ENCODE measurements around the gene ESD.

The ESD gene

DNA sequence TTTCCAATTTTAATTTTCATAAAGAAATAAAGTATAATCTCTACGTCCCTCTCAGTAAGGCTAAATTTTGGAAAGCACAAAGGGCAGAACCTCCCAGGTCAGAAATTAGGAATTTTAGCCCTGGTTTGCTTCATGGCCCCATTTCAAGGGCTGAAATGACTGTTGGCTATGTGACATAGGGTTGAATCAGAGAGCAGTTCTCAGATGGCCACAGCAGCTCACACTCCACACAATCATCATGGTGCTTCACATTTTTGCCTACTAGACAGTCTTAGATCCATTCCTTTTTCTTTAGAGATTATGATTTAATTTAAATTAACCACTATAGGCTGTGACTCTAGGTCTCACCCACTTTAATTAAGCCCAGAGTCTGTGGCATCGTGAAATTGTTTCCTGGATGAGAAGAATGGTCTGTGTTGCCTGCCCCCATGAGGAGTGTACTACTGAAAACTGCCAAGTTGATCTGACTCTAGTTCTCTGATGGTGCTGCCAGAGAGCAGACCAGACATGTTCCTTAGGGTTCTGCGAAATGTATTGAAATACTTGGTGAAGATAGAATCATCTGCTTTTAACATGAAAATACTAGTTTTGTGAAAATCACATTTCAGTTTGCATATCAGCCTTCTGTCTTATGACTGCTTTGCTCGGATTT, 57.4 kb downstream of the ESD start (continued):
- TF ChIP-seq PRDM2 (tag by site-specific recombination; IDR thresholded peaks at IDR 0.05; ENCODE audit: borderline replicate concordance) = no peak
- TF ChIP-seq SP2 (tag by site-specific recombination; IDR thresholded peaks at IDR 0.05) = no peak
- no peak for TF ChIP-seq ZSCAN18 (tag by site-specific recombination; IDR thresholded peaks at IDR 0.05)
- no peak for TF ChIP-seq HOXD13 (CRISPR knock-in tag; IDR thresholded peaks at IDR 0.05; ENCODE audit: borderline replicate concordance)

DNA sequence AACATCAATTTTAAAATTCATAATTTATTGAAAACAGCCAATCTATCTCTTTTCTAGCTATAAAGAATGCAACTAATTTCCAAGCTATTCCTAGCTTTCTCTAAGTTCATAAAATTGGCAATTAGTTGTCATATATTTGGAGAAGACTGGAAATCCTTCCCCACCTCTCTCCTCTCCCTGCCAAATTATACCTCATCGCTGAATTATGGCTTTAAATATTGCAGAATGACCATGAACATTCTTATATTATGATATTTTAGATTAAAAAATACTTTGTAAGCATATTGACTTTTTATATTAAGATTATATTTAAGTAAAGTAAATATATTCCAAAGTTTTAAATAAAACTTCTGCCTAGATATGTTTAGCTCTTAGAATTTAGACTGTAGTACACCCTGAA, 58.2 kb downstream of the ESD start:
- Histone ChIP-seq H3K9me3 (ENCODE audit: control insufficient read depth, insufficient read depth, low read depth, low read length) (no peaks in the 10 kb centered on the region), H3K4me1 (ENCODE audit: control insufficient read depth, insufficient read depth, low read length) (no peaks in the 10 kb centered on the region), H3K4me3 (ENCODE audit: low read depth, low read length) (no peak overlapping the region), H3K27ac (ENCODE audit: extremely low read depth, low read depth, low read length) (no peak overlapping the region), H3K36me3 (ENCODE audit: control insufficient read depth in 2 of 2, insufficient read depth in 1 of 2, low read length in 2 of 2) (peaks cover 0 to 17% of the 10 kb centered on the region in 2 experiments; a peak in 1 of 3 replicates)
- ChIA-PET POLR2A (no interaction called here), CTCF (no interaction called here)
- TF ChIP-seq ZNF169 (tag by site-specific recombination; IDR thresholded peaks at IDR 0.05) (no peak), ZNF555 (tag by site-specific recombination; conservative IDR thresholded peaks at IDR 0.05) (no peak), ELK4 (IDR thresholded peaks at IDR 0.05; ENCODE audit: borderline replicate concordance, low read depth, low read length) (no peak), ZNF37A (tag by site-specific recombination; IDR thresholded peaks at IDR 0.05) (no peak), ZFP3 (tag by site-specific recombination; IDR thresholded peaks at IDR 0.05; ENCODE audit: low read depth) (no peak), ZNF202 (tag by site-specific recombination; IDR thresholded peaks at IDR 0.05; ENCODE audit: borderline replicate concordance) (no peak), PRDM4 (tag by site-specific recombination; IDR thresholded peaks at IDR 0.05) (no peak), ZSCAN18 (tag by site-specific recombination; IDR thresholded peaks at IDR 0.05) (no peak), KLF7 (tag by site-specific recombination; IDR thresholded peaks at IDR 0.05; ENCODE audit: borderline replicate concordance) (no peak), ZBTB26 (tag by site-specific recombination; optimal IDR thresholded peaks at IDR 0.05) (no peak), ZNF621 (tag by site-specific recombination; IDR thresholded peaks at IDR 0.05) (no peak), ZNF394 (tag by site-specific recombination; IDR thresholded peaks at IDR 0.05; ENCODE audit: borderline replicate concordance) (no peak), ZNF114 (tag by site-specific recombination; IDR thresholded peaks at IDR 0.05) (no peak), EGR2 (tag by site-specific recombination; IDR thresholded peaks at IDR 0.05; ENCODE audit: low read depth) (no peak)
- TF ChIP-seq, protein P1, sequence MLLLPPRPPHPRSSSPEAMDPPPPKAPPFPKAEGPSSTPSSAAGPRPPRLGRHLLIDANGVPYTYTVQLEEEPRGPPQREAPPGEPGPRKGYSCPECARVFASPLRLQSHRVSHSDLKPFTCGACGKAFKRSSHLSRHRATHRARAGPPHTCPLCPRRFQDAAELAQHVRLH (tag by site-specific recombination; IDR thresholded peaks at IDR 0.05) = no peak

Data from HEK293 (cell line).